GM10248 (cell line): ENCODE measurements around the gene P2RX1.

Experiments
- CTCF ChIA-PET: fragments of 300-600 bp; sonication (Branson Sonifier 250); formaldehyde crosslinking; extraction: SDS; loops from one replicate; lab custom pipeline; 2021; ENCODE audit warnings: antibody characterized with exemption; lab: Yijun Ruan, JAX
- POLR2A ChIA-PET: fragments of 350-650 bp; sonication (Branson Sonifier 250); formaldehyde crosslinking; extraction: SDS; loops from one replicate; lab custom pipeline; 2020; ENCODE audit warnings: antibody characterized with exemption; lab: Yijun Ruan, JAX
- DNase-seq: peaks from one replicate; pipeline ENCODE4 v3.0.0; 2012; ENCODE audit errors: extremely low spot score
- TF ChIP-seq, protein P1 (sequence below): IDR thresholded peaks from 2 replicates; pipeline ENCODE4 v1.5.1; 2012; ENCODE audit warnings: mild to moderate bottlenecking, low read depth; ENCODE audit errors: extremely low read depth, missing control alignments, control extremely low read depth

P2RX1 gene

DNA sequence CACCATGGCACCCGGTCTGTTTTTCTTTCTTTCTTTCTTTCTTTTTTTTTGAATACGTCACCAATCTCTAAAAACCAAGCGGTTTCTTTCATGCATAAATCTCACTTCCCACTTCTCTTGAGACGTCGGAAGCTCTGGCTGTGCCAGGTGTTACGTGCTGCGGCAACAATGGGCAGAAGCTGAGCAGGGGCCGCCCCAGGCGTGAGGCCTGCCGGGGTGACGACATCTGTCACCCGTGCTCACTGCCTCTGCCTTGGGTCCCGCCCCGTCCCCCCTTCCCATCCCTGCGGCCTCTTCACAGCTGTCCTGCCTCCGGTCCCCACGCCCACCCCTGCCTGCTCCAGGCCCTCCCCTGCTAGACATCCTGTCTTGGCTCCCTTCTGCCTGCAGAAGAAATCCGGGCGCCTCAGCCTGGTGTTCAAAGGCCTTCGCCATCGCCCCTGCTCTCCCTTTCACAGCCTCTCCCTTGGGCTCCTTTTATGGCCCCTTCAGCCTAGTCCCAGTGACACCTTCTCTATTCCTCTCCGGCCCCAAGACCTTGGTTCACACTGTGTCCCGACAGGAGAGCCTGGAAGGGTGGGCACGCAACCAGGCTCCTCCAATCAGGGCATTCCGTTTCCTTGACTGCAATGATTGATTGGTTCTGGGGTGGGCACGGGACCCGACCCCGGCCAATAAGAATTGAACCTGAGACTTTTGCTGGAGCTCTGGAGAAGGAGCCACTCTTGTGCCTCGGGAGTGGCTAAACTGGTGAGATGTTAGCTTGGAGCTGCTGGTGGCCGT, 4.8 kb downstream of the P2RX1 start:
- ChIA-PET CTCF (interaction anchor here (0.9 to 8.1 kb wide), 9 partner anchors 11 to 173 kb away, joined by 3 to 68 read pairs (median 16); partner anchors contain the start of gene CAMKK1), POLR2A (interaction anchor here (0.5 to 0.8 kb wide), 3 partner anchors 19 to 1017 kb away, joined by 3 to 6 read pairs (median 3); partner anchors contain the start of gene CAMKK1)
- peak; percentile 88 for DNase-seq

DNA sequence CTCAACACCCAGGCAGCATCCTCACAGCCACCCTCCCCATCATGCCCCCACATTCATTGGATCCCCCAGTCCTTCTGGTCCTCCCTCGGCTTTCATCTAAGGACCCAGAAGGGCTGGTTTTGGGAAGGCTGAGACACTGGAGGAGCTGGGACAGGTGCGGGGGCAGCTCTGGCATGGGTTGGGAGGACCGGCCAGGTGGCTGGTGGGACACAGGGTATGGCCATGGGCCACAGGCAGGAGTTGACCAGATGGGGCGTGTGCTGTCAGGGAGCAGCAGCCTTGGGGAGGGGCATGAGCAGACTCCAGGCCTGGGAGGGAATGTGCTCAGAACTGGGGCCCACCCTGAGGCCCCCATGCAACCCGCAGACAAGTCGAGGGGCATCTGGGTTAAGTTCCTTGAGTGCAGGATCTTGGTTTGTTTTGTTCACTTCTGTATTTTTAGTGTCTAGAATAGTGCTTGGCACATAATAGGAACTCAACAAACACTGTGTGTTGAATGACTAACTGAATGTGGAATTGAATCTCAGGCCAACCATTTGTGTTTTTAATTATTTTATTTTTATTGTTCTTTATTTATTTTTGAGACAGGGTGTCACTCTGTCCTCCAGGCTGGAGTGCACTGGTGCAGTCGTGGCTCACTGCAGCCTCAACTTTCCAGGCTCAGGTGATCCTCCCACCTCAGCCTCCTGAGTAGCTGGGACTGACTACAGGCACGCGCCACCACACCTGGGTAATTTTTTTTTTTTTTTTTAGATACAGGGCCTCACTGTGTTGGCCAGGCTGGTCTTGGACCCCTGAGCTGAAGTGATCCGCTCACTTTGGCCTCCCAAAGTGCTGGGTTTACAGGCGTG, 5.6 kb downstream of the P2RX1 start:
- DNase-seq, result no peak
- POLR2A ChIA-PET, result interaction anchor here (0.5 to 0.8 kb wide), 3 partner anchors 18 to 1018 kb away, joined by 3 to 6 read pairs (median 3); partner anchors contain the start of gene CAMKK1
- TF ChIP-seq, protein P1, sequence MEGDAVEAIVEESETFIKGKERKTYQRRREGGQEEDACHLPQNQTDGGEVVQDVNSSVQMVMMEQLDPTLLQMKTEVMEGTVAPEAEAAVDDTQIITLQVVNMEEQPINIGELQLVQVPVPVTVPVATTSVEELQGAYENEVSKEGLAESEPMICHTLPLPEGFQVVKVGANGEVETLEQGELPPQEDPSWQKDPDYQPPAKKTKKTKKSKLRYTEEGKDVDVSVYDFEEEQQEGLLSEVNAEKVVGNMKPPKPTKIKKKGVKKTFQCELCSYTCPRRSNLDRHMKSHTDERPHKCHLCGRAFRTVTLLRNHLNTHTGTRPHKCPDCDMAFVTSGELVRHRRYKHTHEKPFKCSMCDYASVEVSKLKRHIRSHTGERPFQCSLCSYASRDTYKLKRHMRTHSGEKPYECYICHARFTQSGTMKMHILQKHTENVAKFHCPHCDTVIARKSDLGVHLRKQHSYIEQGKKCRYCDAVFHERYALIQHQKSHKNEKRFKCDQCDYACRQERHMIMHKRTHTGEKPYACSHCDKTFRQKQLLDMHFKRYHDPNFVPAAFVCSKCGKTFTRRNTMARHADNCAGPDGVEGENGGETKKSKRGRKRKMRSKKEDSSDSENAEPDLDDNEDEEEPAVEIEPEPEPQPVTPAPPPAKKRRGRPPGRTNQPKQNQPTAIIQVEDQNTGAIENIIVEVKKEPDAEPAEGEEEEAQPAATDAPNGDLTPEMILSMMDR, result no peak
- CTCF ChIA-PET, result interaction anchor here (0.9 to 8.1 kb wide), 5 partner anchors 10 to 164 kb away, joined by 3 to 68 read pairs (median 3); no protein-coding TSS in a partner anchor

More for the DNA sequence above, 4.8 kb downstream of the P2RX1 start:
- TF ChIP-seq, protein P1, result no peak

DNA sequence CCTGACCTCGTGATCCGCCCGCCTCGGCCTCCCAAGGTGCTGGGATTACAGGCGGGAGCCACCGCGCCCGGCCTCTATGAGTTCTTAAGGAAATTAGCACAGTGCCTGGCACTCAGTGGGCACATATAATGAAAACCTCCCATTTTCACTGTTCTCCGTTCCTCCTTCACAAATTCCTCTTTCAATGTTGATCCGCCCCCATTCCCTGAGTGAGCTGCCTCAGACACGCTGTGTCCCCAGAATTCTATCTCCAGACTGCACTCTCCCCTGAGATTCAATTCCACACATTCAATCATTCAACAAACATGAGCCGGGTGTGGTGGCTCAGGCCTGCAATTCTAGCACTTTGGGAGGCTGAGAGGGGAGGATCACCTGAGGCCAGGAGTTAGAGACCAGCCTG, 7.0 kb downstream of the P2RX1 start:
- POLR2A ChIA-PET, result no interaction called here
- CTCF ChIA-PET, result no interaction called here

DNA sequence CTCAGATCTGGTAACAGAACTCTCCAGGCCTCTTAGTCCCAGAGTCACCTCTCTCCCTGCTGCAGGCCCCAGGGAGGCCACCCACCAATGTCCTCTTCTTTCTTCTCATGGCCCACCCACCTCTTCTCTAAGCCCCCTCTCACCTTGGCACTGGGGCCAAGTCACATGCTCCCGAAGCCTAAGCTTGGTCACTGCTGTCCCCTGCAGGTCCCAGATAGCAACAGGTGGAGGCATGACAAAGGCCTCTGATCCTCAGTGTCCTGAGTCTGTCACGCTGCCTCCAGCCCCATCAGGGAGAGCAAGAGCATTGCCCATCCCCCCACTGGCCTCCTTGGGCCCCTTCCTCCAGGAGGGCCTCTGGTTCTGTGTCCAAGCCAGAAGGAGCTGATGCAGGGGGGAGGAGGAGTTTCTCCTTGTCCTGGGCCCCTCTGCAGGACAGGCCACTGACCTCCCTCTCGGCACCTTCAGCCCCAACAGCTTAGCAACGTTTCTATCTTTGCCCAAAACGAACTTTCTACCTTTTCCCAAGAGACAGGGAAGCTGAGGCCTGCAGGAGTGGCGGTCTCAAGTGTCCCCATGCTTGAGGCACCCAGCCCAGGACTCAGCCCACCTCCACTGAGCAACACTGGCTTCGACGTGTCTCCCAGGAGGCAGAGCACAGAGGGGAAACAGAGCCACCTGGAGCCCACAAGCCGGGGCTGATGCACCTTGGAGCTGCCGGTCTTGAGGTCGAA, 8.6 kb downstream of the P2RX1 start:
- no peak for DNase-seq
- TF ChIP-seq, protein P1, result peak; percentile 64
- POLR2A ChIA-PET, result no interaction called here
- CTCF ChIA-PET, result interaction anchor here (0.7 to 6.0 kb wide), 12 partner anchors 9 to 173 kb away, joined by 3 to 36 read pairs (median 3); partner anchors contain the start of genes NCBP3 and P2RX1

More for the DNA sequence above, 7.0 kb downstream of the P2RX1 start:
- no peak for DNase-seq
- TF ChIP-seq, protein P1, result no peak

DNA sequence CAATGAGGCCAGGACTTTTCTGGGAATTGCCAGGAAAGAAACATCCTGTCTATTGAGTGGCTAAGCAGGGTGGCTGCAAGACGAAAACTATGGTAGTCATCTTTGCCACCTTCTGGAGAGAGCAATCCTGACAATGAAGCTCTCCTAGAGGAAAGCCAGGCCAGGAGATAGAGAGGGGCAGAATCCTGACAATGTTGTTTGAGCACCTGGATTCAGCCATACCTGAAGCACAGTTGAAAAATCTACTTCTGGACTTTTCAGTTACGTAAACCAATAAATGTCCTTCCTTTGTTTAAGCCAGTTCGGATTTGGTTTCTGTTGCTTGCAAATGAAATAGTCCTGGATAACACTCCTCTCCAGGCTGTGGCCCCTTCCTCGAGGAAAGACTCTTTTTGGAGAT, 9.4 kb downstream of the P2RX1 start:
- no peak for DNase-seq
- POLR2A ChIA-PET, result no interaction called here
- CTCF ChIA-PET, result interaction anchor here (0.7 to 6.0 kb wide), 10 partner anchors 10 to 172 kb away, joined by 3 to 36 read pairs (median 4); partner anchors contain the start of genes NCBP3 and P2RX1
- TF ChIP-seq, protein P1, result no peak

DNA sequence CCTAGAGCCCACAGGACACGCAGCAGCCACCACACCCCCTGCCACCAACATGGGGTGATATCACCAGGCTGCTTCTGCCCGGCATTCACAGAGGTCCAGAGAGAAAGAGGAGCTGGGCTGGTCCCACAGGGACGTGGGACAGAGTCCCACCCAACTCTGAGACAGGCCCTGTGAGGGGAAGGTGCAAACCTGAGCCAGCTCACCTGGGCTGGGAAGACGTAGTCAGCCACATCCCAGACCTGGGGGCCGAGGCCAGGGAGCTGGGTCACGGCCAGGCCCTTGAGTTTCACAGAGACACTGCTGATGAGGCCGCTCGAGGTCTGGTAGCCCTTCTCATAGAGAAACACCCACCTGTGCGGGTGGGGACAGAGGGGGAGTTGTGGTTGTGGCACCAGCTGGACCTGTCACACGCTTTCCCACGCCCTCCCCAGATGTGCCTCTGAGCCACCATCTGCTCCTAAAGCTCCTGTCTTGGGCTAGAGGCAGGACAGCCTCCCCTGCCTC, 11.2 kb downstream of the P2RX1 start:
- TF ChIP-seq, protein P1, result no peak
- ChIA-PET POLR2A (no interaction called here), CTCF (interaction anchor here (1.2 to 6.0 kb wide), 5 partner anchors 9 to 60 kb away, joined by 4 to 42 read pairs (median 15); partner anchors contain the start of genes CAMKK1 and NCBP3)
- DNase-seq, result no peak
